Testis (tissue), 2 donors: ENCODE results near the gene RSPO4.

Experiments
- POLR2A ChIP-seq: fragments of 450-650 bp; IDR thresholded peaks from one replicate; pipeline ENCODE4 v1.6.1; 2017; ENCODE audit warnings: antibody characterized with exemption, mild to moderate bottlenecking, moderate library complexity
- TF ChIP-seq, protein P1 (sequence below), 3 experiments: fragments of 450-650 bp in 2 of 3; fragments of 200-600 bp in 1 of 3; sonication (generic) in 1 of 3; IDR thresholded peaks; one replicate each; pipeline ENCODE4 v1.5.1; 2016 to 2019; ENCODE audit warnings: antibody characterized with exemption in 3 of 3, mild to moderate bottlenecking in 2 of 3, moderate library complexity in 1 of 3

DNA sequence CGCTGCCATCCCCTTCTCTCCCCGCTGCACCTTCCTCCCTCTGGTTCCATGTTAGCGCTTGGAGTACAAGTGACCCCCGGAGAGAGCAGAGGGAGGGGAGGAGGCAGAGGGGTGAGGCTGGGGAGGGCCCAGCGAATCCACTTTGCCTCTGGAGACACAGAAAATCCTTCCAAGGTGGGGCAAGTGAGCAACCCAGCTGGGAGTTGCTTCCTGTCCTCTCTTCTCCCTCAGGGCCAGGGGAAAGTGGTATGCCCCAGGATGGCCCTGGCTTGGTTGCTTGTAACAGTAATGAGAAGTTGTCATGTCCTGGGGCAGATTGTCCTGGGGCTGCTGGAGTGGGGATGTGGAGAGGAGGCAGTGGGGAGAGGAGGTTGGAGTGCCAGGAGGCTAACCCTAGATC is 85.3 kb downstream of the RSPO4 start:
- no peak for TF ChIP-seq POLR2A
- TF ChIP-seq, protein P1, sequence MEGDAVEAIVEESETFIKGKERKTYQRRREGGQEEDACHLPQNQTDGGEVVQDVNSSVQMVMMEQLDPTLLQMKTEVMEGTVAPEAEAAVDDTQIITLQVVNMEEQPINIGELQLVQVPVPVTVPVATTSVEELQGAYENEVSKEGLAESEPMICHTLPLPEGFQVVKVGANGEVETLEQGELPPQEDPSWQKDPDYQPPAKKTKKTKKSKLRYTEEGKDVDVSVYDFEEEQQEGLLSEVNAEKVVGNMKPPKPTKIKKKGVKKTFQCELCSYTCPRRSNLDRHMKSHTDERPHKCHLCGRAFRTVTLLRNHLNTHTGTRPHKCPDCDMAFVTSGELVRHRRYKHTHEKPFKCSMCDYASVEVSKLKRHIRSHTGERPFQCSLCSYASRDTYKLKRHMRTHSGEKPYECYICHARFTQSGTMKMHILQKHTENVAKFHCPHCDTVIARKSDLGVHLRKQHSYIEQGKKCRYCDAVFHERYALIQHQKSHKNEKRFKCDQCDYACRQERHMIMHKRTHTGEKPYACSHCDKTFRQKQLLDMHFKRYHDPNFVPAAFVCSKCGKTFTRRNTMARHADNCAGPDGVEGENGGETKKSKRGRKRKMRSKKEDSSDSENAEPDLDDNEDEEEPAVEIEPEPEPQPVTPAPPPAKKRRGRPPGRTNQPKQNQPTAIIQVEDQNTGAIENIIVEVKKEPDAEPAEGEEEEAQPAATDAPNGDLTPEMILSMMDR (IDR thresholded peaks at IDR 0.05): no peak
